Mesendoderm (in vitro differentiated cells): ENCODE measurements around the gene ATP10A.

Experiments used
- DNase-seq: peaks from one replicate; pipeline ENCODE4 v3.0.0; 2013
- H2AK5ac ChIP-seq: 2 replicates; pipeline ENCODE4 v1.6.1; 2013; ENCODE audit warnings: low read length, inconsistent platforms
- H2BK120ac ChIP-seq: 2 replicates; pipeline ENCODE4 v1.6.1; 2013; ENCODE audit warnings: low read depth, mild to moderate bottlenecking, low read length, moderate library complexity, mixed read lengths
- H2BK15ac ChIP-seq: replicated peaks from 2 replicates; pipeline ENCODE4 v1.6.1; 2013; ENCODE audit warnings: low read depth, mild to moderate bottlenecking, moderate library complexity
- H2BK5ac ChIP-seq: 2 replicates; pipeline ENCODE4 v1.6.1; 2013; ENCODE audit warnings: low read length, inconsistent platforms
- H3K18ac ChIP-seq: 2 replicates; pipeline ENCODE4 v1.6.1; 2013; ENCODE audit warnings: mild to moderate bottlenecking, low read length, mixed read lengths
- H3K23ac ChIP-seq: one replicate; pipeline ENCODE4 v1.6.1; 2013; ENCODE audit warnings: low read length
- H3K27ac ChIP-seq: 2 replicates; pipeline ENCODE4 v1.5.1; 2013; ENCODE audit warnings: low read depth, mild to moderate bottlenecking, inconsistent platforms, low read length, moderate library complexity
- H3K27me3 ChIP-seq: 2 replicates; pipeline ENCODE4 v1.6.1; 2013; ENCODE audit warnings: low read length, control low read depth, mild to moderate bottlenecking, inconsistent platforms; ENCODE audit not compliant: insufficient read depth, poor library complexity
- H3K36me3 ChIP-seq: 2 replicates; pipeline ENCODE4 v1.6.1; 2013; ENCODE audit warnings: low read length, inconsistent platforms; ENCODE audit not compliant: control insufficient read depth, insufficient read depth
- H3K4ac ChIP-seq: one replicate; pipeline ENCODE4 v1.6.1; 2013; ENCODE audit warnings: low read depth, mild to moderate bottlenecking, low read length, moderate library complexity
- H3K4me1 ChIP-seq: 2 replicates; pipeline ENCODE4 v1.6.1; 2013; ENCODE audit warnings: low read depth, low read length, inconsistent platforms; ENCODE audit not compliant: control insufficient read depth
- H3K4me2 ChIP-seq: 2 replicates; pipeline ENCODE4 v1.6.1; 2013; ENCODE audit warnings: low read length
- H3K4me3 ChIP-seq: 2 replicates; pipeline ENCODE4 v1.5.1; 2013; ENCODE audit warnings: mild to moderate bottlenecking, low read length
- H3K56ac ChIP-seq: one replicate; pipeline ENCODE4 v1.6.1; 2013; ENCODE audit warnings: low read length
- H3K79me1 ChIP-seq: 2 replicates; pipeline ENCODE4 v1.6.1; 2013; ENCODE audit warnings: low read length, inconsistent platforms
- H3K79me2 ChIP-seq: 2 replicates; pipeline ENCODE4 v1.6.1; 2013; ENCODE audit warnings: mild to moderate bottlenecking, low read length; ENCODE audit not compliant: control insufficient read depth, insufficient read depth
- H3K9ac ChIP-seq: 2 replicates; pipeline ENCODE4 v1.6.1; 2013; ENCODE audit warnings: low read length, inconsistent platforms
- H4K5ac ChIP-seq: one replicate; pipeline ENCODE4 v1.6.1; 2013; ENCODE audit warnings: low read length
- H4K8ac ChIP-seq: one replicate; pipeline ENCODE4 v1.6.1; 2013; ENCODE audit warnings: low read depth, mild to moderate bottlenecking, control low read depth, low read length, moderate library complexity
- WGBS: extraction: QIAGEN DNeasy Blood & Tissue Kit; methylation state at CpG from one replicate; pipeline ENCODE4 v1.1.7; 2013; ENCODE audit warnings: low lambda C conversion rate, missing lambda C conversion rate; ENCODE audit not compliant: insufficient coverage; ENCODE audit errors: extremely low coverage; 5-methylcytosine and 5-hydroxymethylcytosine counted together

ATP10A gene

DNA sequence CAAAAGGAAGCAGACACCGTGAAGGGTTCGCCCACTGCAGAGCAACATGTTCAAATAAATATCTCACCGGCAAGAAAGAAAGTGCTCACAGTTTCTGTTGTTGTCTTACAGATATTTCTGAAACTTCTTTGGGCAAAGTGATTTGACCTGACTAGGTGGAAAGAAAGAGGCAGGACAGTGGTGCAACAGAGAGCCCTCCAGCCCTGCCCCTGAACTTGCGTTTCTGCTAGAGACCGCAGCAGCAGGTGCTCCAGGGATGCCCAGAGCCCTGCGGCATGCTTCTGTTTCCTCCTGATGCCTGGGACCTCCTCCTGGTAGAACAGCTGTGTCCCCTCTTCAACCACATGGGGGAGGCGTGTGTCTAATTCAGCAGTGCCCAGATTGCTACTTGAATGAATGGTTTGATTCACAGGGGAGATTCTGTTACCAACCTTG is 123.4 kb downstream of the ATP10A start:
- Histone ChIP-seq H3K18ac (no peak overlapping the region), H3K4me3 (no peak overlapping the region), H3K27ac (no peak overlapping the region), H3K56ac (no peak overlapping the region), H3K36me3 (no peaks in the 10 kb centered on the region), H3K4me2 (no peak overlapping the region), H3K27me3 (no peaks in the 10 kb centered on the region), H3K4me1 (no peaks in the 10 kb centered on the region), H3K79me1 (no peaks in the 10 kb centered on the region), H3K4ac (no peak overlapping the region), H4K8ac (no peak overlapping the region), H4K5ac (no peak overlapping the region), H3K9ac (no peak overlapping the region), H2BK120ac (no peak overlapping the region), H2BK15ac (no peak overlapping the region), H2BK5ac (no peak overlapping the region), H3K23ac (no peak overlapping the region), H2AK5ac (no peak overlapping the region), H3K79me2 (no peaks in the 10 kb centered on the region)
- peak; percentile 46 for DNase-seq
- WGBS = no CpG with 5 or more reads among the region's 7 CpGs

DNA sequence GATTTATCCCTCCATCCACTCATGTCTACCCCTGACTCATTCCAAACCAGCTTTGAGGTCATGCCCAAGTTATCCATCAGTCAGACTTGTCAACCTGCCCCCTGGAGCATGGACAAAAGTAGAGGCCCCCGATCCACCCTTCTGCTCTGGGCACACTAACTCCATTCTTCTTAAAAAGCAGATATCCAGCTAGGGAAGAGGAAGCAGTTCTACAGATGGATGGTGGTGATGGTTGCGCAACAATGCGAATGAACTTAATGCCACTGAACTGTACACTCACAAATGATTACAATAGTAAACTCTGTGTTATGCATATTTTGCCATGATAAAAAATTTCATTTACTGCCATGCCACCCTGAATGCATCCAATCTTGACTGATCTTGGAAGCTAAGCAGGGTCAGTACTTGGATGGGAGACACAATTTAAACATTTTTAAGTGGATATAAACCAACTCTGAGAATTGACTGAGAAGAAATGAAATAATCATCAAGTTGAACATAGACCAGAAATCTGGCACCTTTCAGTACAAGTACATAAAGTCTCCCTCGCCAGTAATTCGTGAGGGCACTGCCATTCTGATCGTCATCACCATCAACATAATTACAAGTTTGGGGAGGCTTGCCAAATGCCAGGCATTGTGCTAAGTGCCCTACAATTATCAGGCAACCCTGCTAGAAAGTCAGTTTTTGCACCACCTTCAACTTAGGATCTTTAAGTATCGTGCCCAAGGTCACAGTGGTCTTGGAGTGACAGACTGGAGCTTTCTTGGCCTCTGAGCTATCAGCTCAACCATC is 124.8 kb downstream of the ATP10A start:
- Histone ChIP-seq H2BK120ac (no peak overlapping the region), H3K18ac (no peak overlapping the region), H3K27ac (no peak overlapping the region), H2BK5ac (no peak overlapping the region), H3K79me1 (no peaks in the 10 kb centered on the region), H3K36me3 (no peaks in the 10 kb centered on the region), H3K9ac (no peak overlapping the region), H2BK15ac (no peak overlapping the region), H3K27me3 (no peaks in the 10 kb centered on the region), H3K4me2 (no peak overlapping the region), H3K4me3 (no peak overlapping the region), H3K4me1 (no peaks in the 10 kb centered on the region), H3K4ac (no peak overlapping the region), H2AK5ac (no peak overlapping the region), H4K5ac (no peak overlapping the region), H3K79me2 (no peaks in the 10 kb centered on the region), H3K56ac (no peak overlapping the region), H4K8ac (no peak overlapping the region), H3K23ac (no peak overlapping the region)
- no peak for DNase-seq
- WGBS = no CpG with 5 or more reads among the region's 7 CpGs

DNA sequence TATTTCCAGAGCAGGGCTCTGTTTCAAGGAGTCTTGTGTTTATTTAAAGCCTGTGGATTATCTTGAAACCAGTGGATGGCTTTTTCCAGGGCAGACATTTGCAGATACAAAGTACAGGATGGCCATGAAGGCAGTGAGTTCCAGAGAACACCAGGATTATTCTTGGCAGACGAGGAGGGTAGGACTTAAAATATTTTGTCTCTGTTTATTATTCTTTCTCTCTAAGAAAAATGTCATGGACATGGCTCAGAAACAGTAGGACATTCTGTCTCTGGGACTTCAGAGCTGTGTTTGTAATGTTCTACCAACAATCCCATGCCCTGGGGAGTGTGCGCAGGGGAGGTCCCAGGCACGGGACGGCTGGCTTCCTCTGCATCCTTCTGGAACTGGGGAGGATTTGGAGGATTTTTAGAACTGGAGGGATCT is 125.9 kb downstream of the ATP10A start:
- Histone ChIP-seq H3K18ac (no peak overlapping the region), H3K4me1 (no peaks in the 10 kb centered on the region), H2AK5ac (no peak overlapping the region), H3K23ac (no peak overlapping the region), H4K8ac (no peak overlapping the region), H3K27ac (no peak overlapping the region), H3K79me2 (no peaks in the 10 kb centered on the region), H2BK15ac (no peak overlapping the region), H2BK120ac (no peak overlapping the region), H3K9ac (no peak overlapping the region), H3K36me3 (no peaks in the 10 kb centered on the region), H3K79me1 (no peaks in the 10 kb centered on the region), H3K4me3 (no peak overlapping the region), H3K56ac (no peak overlapping the region), H4K5ac (no peak overlapping the region), H2BK5ac (no peak overlapping the region), H3K4ac (no peak overlapping the region), H3K27me3 (no peaks in the 10 kb centered on the region), H3K4me2 (no peak overlapping the region)
- DNase-seq = no peak
- WGBS = no CpG with 5 or more reads among the region's 4 CpGs

DNA sequence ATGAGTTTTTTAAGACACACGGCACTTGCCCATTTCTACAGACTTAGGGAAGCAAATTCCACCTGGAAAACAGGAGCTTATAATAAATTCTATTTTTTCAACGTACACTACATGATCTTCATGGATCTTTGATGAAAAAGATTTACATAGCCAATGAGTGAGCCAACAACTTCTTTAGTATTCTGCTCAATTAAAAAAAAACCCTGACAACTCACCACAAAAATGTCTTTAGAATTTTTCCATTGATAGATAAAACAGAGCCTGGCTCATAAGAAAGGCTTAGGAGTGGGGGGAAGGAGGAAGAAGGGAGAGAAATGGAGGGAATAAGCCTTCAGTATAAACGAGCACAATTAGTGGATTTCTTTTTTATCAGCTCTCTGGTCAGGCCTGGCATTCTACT is 126.7 kb downstream of the ATP10A start:
- H3K27ac ChIP-seq = no peak overlapping the region
- no peak overlapping the region for H4K8ac ChIP-seq
- H3K23ac ChIP-seq = no peak overlapping the region
- no CpG with 5 or more reads among the region's 3 CpGs for WGBS
- no peak overlapping the region for H3K4ac ChIP-seq
- H3K79me1 ChIP-seq = no peaks in the 10 kb centered on the region
- H2AK5ac ChIP-seq = no peak overlapping the region
- no peak overlapping the region for H3K56ac ChIP-seq
- H3K4me1 ChIP-seq = no peaks in the 10 kb centered on the region
- no peak overlapping the region for H2BK5ac ChIP-seq
- no peaks in the 10 kb centered on the region for H3K36me3 ChIP-seq
- H3K27me3 ChIP-seq = no peaks in the 10 kb centered on the region
- H2BK15ac ChIP-seq = no peak overlapping the region
- H3K18ac ChIP-seq = no peak overlapping the region
- DNase-seq = no peak
- no peak overlapping the region for H3K9ac ChIP-seq
- H3K4me3 ChIP-seq = no peak overlapping the region
- no peak overlapping the region for H3K4me2 ChIP-seq
- H3K79me2 ChIP-seq = no peaks in the 10 kb centered on the region
- no peak overlapping the region for H2BK120ac ChIP-seq
- H4K5ac ChIP-seq = no peak overlapping the region

DNA sequence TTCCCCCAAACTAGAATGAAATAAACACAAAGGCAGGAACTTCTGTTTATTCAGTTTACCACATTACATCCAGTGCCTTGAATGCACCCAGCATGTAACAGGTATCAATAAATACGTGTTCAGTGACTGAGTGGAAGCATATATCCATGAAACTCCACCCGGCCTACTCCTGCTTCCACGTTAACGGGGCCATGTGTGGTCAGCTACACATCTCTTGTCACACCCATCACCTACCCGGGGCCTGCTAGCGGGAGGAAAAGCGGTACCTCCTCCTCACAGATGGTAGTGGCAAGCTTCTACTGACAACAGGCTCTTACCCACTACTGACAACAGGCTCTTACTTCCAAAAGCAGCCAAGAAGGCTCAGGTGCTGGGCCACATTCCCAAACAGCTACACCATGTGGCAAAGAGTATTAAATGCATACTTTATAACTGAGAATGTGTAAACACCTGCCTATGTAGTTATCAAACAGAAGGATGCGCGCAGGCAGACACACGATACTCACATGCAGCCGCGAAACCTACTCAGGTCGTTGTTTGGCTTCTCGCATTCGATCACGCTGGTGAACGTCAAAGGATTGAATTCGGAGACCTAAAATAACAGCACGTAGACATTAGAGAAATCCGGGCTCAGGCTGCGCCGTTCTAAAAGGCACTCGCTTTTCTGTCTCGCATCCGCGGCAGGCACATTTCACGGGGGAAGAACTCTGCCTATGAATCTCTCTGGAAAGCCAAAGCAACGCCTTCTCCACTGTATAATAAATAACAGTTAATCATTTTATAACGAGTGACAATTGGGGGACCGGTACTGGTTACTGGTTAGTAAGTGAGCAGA is 127.4 kb downstream of the ATP10A start:
- Histone ChIP-seq H2BK120ac (no peak overlapping the region), H3K4me3 (no peak overlapping the region), H3K27me3 (no peaks in the 10 kb centered on the region), H3K4me2 (no peak overlapping the region), H3K23ac (no peak overlapping the region), H4K5ac (no peak overlapping the region), H3K27ac (no peak overlapping the region), H3K9ac (no peak overlapping the region), H2AK5ac (no peak overlapping the region), H4K8ac (no peak overlapping the region), H3K18ac (no peak overlapping the region), H3K4me1 (no peaks in the 10 kb centered on the region), H3K79me2 (no peaks in the 10 kb centered on the region), H3K36me3 (no peaks in the 10 kb centered on the region), H3K79me1 (no peaks in the 10 kb centered on the region), H2BK15ac (no peak overlapping the region), H3K56ac (no peak overlapping the region), H3K4ac (no peak overlapping the region), H2BK5ac (no peak overlapping the region)
- DNase-seq = no peak
- WGBS = no CpG with 5 or more reads among the region's 30 CpGs
